Skin of body (tissue), 3 donors: Measurements from ENCODE around the gene FEM1A. TPM values are rescaled to one million over a fixed set of nuclear protein-coding genes. Genes with fewer than 3 reads are reported as not detected.
"Not testable (repeated sequence)": the region's sequence is repeated elsewhere in the genome, so short reads cannot be mapped to it uniquely, and the experiment has no call there.

Source experiments
- DNase-seq: peaks from one replicate; lab custom pipeline; 2025; lab: John Stamatoyannopoulos, UW
- small RNA-seq: library from RNA; depleted of rRNA; stranded (forward); fragments of <200 nt; gene quantifications from one replicate; pipeline ENCODE3, GENCODE V24; 2014; ENCODE audit warnings: low replicate concordance
- total RNA-seq: library from RNA; depleted of rRNA; stranded (reverse); fragments of >200 nt; gene quantifications from one replicate; pipeline ENCODE4 v1.2.3, GENCODE V29; 2014

FEM1A gene
- total RNA-seq, 1 donor from 2014 or later, result 13.2 TPM

GRCh38 chr19:4845975-4846374 lies 54.4 kb downstream of the FEM1A start:
- DNase-seq, result not testable (repeated sequence)

- DNase-seq, result no peak
Observed at GRCh38 chr19:4847190-4847973, 55.8 kb downstream of the FEM1A start.

DNA sequence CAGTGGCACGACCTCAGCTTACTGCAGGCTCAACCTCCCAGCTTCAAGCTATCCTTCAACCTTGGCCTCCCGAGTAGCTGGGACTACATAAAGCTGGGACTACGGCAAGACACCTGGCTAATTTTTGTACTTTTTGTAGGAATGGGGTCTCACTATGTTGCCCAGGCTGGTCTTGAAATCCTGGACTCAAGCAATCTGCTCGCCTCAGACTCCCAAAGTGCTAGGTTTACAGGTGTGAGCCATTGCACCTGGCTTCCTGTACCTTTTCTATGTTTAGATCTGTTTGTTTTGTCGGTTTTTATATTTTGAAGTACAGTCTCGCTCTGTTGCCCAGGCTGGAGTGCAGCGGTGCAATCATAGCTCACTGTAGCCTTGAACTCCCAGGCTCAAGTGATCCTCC lies 57.5 kb downstream of the FEM1A start:
- no peak for DNase-seq

Small RNAs within 50 kb of the gene (small RNA-seq; reads per million reads assigned to genes)
- gene MIR7-3, result not detected

Other genes starting within 250 kb of the FEM1A start
- gene SEMA6B, start 232.1 kb upstream of the FEM1A start, total RNA-seq, result 5.0 TPM
- 5.0 TPM for gene TNFAIP8L1, start 152.2 kb upstream of the FEM1A start, total RNA-seq
- gene MYDGF, start 121.4 kb upstream of the FEM1A start, total RNA-seq, result 46.6 TPM
- gene DPP9, start 67.9 kb upstream of the FEM1A start, total RNA-seq, result 15.6 TPM
- gene TICAM1, start 40.0 kb downstream of the FEM1A start, total RNA-seq, result 3.6 TPM
- 47.3 TPM for gene PLIN3, start 75.9 kb downstream of the FEM1A start, total RNA-seq
- 0.10 TPM for gene ARRDC5, start 111.2 kb downstream of the FEM1A start, total RNA-seq
- gene UHRF1, start 117.8 kb downstream of the FEM1A start, total RNA-seq, result 14.5 TPM
- 23.4 TPM for gene KDM4B, start 177.4 kb downstream of the FEM1A start, total RNA-seq